Effector memory CD4-positive, alpha-beta T cell (primary cell): Measurements from ENCODE around the gene KSR2.

ENCODE experiments used
- DNase-seq, 3 donors: peaks; one replicate each; pipeline ENCODE4 v3.0.0-alpha.2; 2020
- H3K27ac ChIP-seq: 2 replicates; pipeline ENCODE4 v1.7.0; 2013; ENCODE audit warnings: mild to moderate bottlenecking, low read length, moderate library complexity; ENCODE audit not compliant: insufficient read depth, poor library complexity, severe bottlenecking
- H3K27me3 ChIP-seq: replicated peaks from 2 replicates; pipeline ENCODE4 v1.7.0; 2013; ENCODE audit warnings: mild to moderate bottlenecking, low read length; ENCODE audit not compliant: insufficient read depth, control insufficient read depth, poor library complexity, severe bottlenecking
- H3K36me3 ChIP-seq: 2 replicates; pipeline ENCODE4 v1.7.0; 2013; ENCODE audit warnings: mild to moderate bottlenecking, low read length, moderate library complexity; ENCODE audit not compliant: control insufficient read depth, insufficient read depth
- H3K4me1 ChIP-seq: 2 replicates; pipeline ENCODE4 v1.7.0; 2013; ENCODE audit warnings: low read length, mild to moderate bottlenecking; ENCODE audit not compliant: control insufficient read depth, insufficient read depth, poor library complexity, severe bottlenecking
- H3K4me3 ChIP-seq: 2 replicates; pipeline ENCODE4 v1.7.0; 2013; ENCODE audit warnings: low read length, low read depth, mild to moderate bottlenecking; ENCODE audit not compliant: insufficient read depth, poor library complexity, severe bottlenecking
- H3K9me3 ChIP-seq: 2 replicates; pipeline ENCODE4 v1.7.0; 2013; ENCODE audit warnings: mild to moderate bottlenecking, low read length, moderate library complexity; ENCODE audit not compliant: control insufficient read depth

The KSR2 gene

GRCh38 chr12:117998719-117999118, 29.9 kb upstream of the KSR2 start:
- no peaks in the 10 kb centered on the region for H3K27me3 ChIP-seq
- no peaks in the 10 kb centered on the region for H3K9me3 ChIP-seq
- H3K27ac ChIP-seq = no peak overlapping the region
- no peak for DNase-seq
- H3K4me1 ChIP-seq = no peaks in the 10 kb centered on the region
- H3K36me3 ChIP-seq = no peaks in the 10 kb centered on the region
- no peak overlapping the region for H3K4me3 ChIP-seq

GRCh38 chr12:117994551-117995438, 26.0 kb upstream of the KSR2 start:
- Histone ChIP-seq H3K4me1 (no peaks in the 10 kb centered on the region), H3K27me3 (no peaks in the 10 kb centered on the region), H3K27ac (no peak overlapping the region), H3K36me3 (no peaks in the 10 kb centered on the region), H3K4me3 (no peak overlapping the region), H3K9me3 (no peaks in the 10 kb centered on the region)
- DNase-seq = no peak

DNA sequence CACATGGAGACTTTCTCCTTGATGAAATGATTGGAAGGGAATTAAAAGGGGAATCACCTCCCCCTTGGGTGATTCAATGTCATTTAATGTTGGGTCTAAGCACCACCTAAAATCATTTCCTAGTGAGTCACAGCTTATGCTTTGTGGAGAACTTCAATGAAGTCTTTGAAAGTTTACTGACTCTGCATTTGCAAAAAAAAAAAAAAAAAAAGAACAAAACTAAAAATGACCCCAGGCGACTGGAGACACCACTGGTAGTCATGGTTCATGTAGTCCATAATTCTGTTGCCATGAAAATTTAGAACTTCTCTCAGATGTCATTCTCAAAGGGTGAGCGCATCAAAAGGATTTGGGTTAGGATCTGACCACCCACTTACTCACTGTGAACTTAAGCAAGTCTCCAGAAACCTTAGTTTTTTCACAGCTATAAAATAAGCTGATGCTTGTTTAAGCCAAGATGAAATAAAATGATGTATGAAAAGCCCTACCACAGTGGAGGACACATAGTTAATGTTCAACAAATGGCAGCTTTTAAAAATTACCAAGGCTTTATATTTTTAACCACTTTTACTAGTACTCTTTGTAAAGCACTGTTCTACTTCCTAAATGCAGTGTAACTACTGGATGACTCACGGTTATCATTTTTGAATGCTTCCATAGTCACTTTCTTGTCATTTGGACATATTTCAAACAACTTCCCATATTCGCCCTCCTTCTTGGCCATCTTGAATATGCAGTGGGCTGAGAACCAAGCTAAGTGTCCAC, 18.1 kb upstream of the KSR2 start:
- Histone ChIP-seq H3K9me3 (no peaks in the 10 kb centered on the region), H3K27ac (no peak overlapping the region), H3K4me1 (no peaks in the 10 kb centered on the region), H3K27me3 (no peaks in the 10 kb centered on the region), H3K36me3 (no peaks in the 10 kb centered on the region), H3K4me3 (no peak overlapping the region)
- DNase-seq = no peak

DNA sequence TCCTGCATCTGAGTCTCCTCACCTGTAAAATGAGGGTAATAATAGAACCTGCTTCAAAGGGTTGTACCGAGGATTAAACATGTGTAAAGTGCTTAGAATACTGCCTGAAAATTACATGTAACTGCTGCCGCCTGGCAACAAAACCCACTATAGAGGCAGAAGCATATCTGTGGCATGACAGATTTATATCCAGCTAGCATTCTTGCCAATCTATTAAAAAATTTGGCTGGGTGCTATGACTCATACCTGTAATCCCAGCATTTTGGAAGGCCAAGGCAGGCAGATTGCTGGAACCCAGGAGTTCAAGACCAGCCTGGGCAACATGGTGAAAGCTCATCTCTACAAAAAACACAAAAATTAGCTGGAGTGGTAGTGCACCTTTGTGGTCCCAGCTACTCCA, 16.4 kb upstream of the KSR2 start:
- Histone ChIP-seq H3K4me1 (no peaks in the 10 kb centered on the region), H3K9me3 (no peaks in the 10 kb centered on the region), H3K4me3 (no peak overlapping the region), H3K27ac (no peak overlapping the region), H3K27me3 (no peaks in the 10 kb centered on the region), H3K36me3 (no peaks in the 10 kb centered on the region)
- no peak for DNase-seq

- Histone ChIP-seq H3K27me3 (no peaks in the 10 kb centered on the region), H3K27ac (no peak overlapping the region)
Observed at GRCh38 chr12:117981267-117981666, 12.5 kb upstream of the KSR2 start.

DNA sequence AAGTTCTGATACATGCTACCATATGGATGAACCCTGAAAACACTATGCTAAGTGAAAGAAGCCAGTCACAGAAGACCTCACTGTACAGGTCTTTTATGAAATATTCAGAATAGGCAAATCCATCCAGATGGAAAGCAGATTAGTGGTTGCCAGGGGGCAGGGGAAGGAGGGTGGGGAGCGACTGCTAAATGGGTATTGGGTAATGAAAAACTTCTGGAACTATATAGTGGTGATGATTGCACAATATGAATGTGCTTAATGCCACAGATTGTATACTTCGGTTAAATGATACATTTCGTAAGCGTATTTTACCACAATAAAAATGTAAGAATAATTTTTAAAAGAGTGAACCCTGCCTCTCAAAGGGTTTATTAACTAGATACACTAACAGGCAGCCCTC, 11.8 kb upstream of the KSR2 start:
- Histone ChIP-seq H3K4me3 (no peak overlapping the region), H3K4me1 (no peaks in the 10 kb centered on the region), H3K27ac (no peak overlapping the region), H3K36me3 (no peaks in the 10 kb centered on the region), H3K27me3 (no peaks in the 10 kb centered on the region), H3K9me3 (no peaks in the 10 kb centered on the region)
- DNase-seq = no peak

More at GRCh38 chr12:117981267-117981666, 12.5 kb upstream of the KSR2 start:
- H3K9me3 ChIP-seq = no peaks in the 10 kb centered on the region
- H3K4me3 ChIP-seq = no peak overlapping the region
- H3K4me1 ChIP-seq = no peaks in the 10 kb centered on the region
- H3K36me3 ChIP-seq = no peaks in the 10 kb centered on the region
- DNase-seq = no peak

DNA sequence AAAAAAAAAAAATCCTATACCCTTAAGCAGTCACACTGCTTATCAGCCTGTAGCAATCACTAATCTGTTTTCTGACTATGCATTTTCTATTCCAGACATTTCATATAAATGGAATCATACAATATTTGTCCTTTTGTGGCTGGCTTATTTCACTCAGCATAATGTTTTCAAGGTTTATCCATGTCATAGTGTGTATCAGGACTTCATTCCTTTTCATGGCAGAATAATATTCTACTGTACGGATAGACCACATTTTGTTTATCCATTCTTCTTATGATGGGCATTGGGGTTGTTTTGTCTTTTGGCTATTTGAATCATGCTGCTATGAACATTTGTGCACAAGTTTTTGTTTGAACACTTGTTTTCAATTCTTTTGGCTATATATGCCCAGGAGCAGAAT, 8.6 kb upstream of the KSR2 start:
- DNase-seq = no peak
- H3K9me3 ChIP-seq = no peaks in the 10 kb centered on the region
- H3K4me1 ChIP-seq = no peaks in the 10 kb centered on the region
- no peak overlapping the region for H3K27ac ChIP-seq
- H3K36me3 ChIP-seq = no peaks in the 10 kb centered on the region
- no peak overlapping the region for H3K4me3 ChIP-seq
- H3K27me3 ChIP-seq = peaks cover 2% of the 10 kb centered on the region

DNA sequence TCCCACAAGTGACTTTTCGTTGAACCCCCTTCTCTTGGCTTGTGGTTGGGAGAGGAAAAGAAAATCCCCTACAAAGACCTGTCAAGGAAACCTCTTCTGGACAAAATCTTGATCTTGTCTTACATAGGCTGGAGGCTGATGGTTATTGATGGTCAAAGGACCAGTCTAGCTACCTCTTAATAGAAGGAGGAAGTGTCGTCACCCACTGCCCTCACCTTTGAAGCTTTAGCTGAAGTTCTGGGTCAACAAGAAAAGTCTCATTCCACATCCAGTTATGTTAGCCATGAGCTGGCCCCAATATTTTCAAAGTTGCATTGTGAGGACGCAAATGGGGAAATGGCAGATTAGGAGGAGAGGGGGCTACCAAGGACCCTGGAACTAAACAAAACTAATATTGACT, 6.2 kb upstream of the KSR2 start:
- H3K27me3 ChIP-seq = peaks cover 2% of the 10 kb centered on the region
- H3K9me3 ChIP-seq = no peaks in the 10 kb centered on the region
- no peak overlapping the region for H3K4me3 ChIP-seq
- H3K27ac ChIP-seq = no peak overlapping the region
- no peaks in the 10 kb centered on the region for H3K4me1 ChIP-seq
- H3K36me3 ChIP-seq = no peaks in the 10 kb centered on the region
- no peak for DNase-seq

GRCh38 chr12:117972301-117972700, 3.5 kb upstream of the KSR2 start:
- no peak for DNase-seq
- Histone ChIP-seq H3K4me1 (peaks cover 4% of the 10 kb centered on the region), H3K9me3 (no peaks in the 10 kb centered on the region), H3K27ac (no peak overlapping the region), H3K27me3 (peaks cover 10% of the 10 kb centered on the region), H3K4me3 (no peak overlapping the region), H3K36me3 (no peaks in the 10 kb centered on the region)

DNA sequence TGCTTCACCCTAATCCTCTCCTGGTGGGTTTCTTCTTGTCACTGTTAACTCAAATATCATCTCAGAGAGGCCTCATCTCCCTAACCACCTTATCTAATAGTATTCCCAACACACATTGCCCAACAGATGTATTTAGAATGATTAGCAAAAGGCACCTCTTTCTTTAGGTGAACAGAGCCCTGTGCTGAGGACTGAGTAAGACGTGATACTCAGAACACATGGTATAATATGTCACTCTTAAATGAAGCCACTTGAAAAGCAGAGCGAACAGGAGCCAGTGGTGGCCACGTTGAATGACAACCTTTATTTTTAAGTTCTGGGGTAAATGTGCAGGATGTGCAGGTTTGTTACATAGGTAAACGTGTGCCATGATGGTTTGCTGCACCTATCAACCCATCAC, 1.5 kb upstream of the KSR2 start:
- Histone ChIP-seq H3K9me3 (no peaks in the 10 kb centered on the region), H3K27ac (no peak overlapping the region), H3K27me3 (peaks cover 13% of the 10 kb centered on the region), H3K4me3 (no peak overlapping the region), H3K36me3 (no peaks in the 10 kb centered on the region), H3K4me1 (peaks cover 4% of the 10 kb centered on the region)
- no peak for DNase-seq
